GM10847 (cell line): ENCODE measurements around the gene HS3ST4.

Source experiments
- POLR2A ChIP-seq: IDR thresholded peaks from 2 replicates; pipeline ENCODE4 v1.6.1; 2011; ENCODE audit not compliant: insufficient read length; ENCODE audit errors: extremely low read depth

Gene HS3ST4

GRCh38 chr16:26133416-26134093 lies 441.8 kb downstream of the HS3ST4 start:
- TF ChIP-seq POLR2A, result no peak

- TF ChIP-seq POLR2A, result no peak
These were observed 442.8 kb downstream of the HS3ST4 start for GRCh38 chr16:26134588-26134987.

- no peak for TF ChIP-seq POLR2A
These were observed 446.2 kb downstream of the HS3ST4 start for GRCh38 chr16:26137956-26138355.

GRCh38 chr16:26139091-26139490 lies 447.3 kb downstream of the HS3ST4 start:
- TF ChIP-seq POLR2A, result no peak

GRCh38 chr16:26139884-26140283 lies 448.1 kb downstream of the HS3ST4 start:
- TF ChIP-seq POLR2A, result no peak

GRCh38 chr16:26149364-26150190 lies 457.8 kb downstream of the HS3ST4 start:
- TF ChIP-seq POLR2A, result no peak

- TF ChIP-seq POLR2A, result no peak
These were observed 463.5 kb downstream of the HS3ST4 start for GRCh38 chr16:26155221-26155620.

GRCh38 chr16:26157319-26157718 lies 465.6 kb downstream of the HS3ST4 start:
- TF ChIP-seq POLR2A, result no peak

- no peak for TF ChIP-seq POLR2A
These were observed 466.5 kb downstream of the HS3ST4 start for GRCh38 chr16:26158142-26158759.

GRCh38 chr16:26161461-26162180 lies 469.9 kb downstream of the HS3ST4 start:
- TF ChIP-seq POLR2A, result no peak

- TF ChIP-seq POLR2A, result no peak
These were observed 477.7 kb downstream of the HS3ST4 start for GRCh38 chr16:26169473-26169872.

- no peak for TF ChIP-seq POLR2A
These were observed 484.2 kb downstream of the HS3ST4 start for GRCh38 chr16:26175944-26176343.

- no peak for TF ChIP-seq POLR2A
These were observed 485.7 kb downstream of the HS3ST4 start for GRCh38 chr16:26177438-26177837.

- TF ChIP-seq POLR2A, result no peak
These were observed 486.5 kb downstream of the HS3ST4 start for GRCh38 chr16:26178298-26178697.

- no peak for TF ChIP-seq POLR2A
These were observed 494.4 kb downstream of the HS3ST4 start for GRCh38 chr16:26186091-26186615.
